Stimulated activated CD4-positive, alpha-beta T cell treated with anti-CD3 and anti-CD28 coated beads, Interleukin-4, amount 100 ng/mL, for 24 hours (primary cell): ENCODE measurements around the gene QPRT.
"Not testable (repeated sequence)": the region's sequence is repeated elsewhere in the genome, so short reads cannot be mapped to it uniquely, and the experiment has no call there.

Experiments
- DNase-seq: peaks from one replicate; pipeline ENCODE4 v3.0.0-alpha.2; 2020

The QPRT gene

DNA sequence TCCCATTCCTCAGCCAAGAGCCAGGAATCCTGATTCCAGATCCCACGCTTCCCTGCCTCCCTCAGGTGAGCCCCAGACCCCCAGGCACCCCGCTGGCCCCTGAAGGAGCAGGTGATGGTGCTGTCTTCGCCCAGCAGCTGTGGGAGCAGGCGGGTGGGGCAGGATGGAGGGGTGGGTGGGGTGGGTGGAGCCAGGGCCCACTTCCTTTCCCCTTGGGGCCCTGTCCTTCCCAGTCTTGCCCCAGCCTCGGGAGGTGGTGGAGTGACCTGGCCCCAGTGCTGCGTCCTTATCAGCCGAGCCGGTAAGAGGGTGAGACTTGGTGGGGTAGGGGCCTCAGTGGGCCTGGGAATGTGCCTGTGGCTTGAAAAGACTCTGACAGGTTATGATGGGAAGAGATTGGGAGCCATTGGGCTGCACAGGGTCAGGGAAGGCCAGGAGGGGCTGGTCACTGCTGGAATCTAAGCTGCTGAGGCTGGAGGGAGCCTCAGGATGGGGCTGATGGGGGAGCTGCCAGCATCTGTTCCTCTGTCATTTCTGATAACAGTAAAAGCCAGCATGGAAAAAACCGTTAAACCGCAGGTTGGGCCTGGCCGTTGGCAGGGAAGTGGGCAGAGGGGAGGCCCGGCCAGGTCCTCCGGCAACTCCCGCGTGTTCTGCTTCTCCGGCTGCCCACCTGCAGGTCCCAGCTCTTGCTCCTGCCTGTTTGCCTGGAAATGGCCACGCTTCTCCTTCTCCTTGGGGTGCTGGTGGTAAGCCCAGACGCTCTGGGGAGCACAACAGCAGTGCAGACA, 15.8 kb upstream of the QPRT start, which contains the start of gene SPN:
Gene SPN (plus strand): TSS at position 232 of the 791 bp plus-strand sequence. CDS start 482 bp downstream, at position 714.
- peak; percentile 17 for DNase-seq

- DNase-seq: peak; percentile 31
Observed at GRCh38 chr16:29663807-29664090, 15.2 kb upstream of the QPRT start.

DNA sequence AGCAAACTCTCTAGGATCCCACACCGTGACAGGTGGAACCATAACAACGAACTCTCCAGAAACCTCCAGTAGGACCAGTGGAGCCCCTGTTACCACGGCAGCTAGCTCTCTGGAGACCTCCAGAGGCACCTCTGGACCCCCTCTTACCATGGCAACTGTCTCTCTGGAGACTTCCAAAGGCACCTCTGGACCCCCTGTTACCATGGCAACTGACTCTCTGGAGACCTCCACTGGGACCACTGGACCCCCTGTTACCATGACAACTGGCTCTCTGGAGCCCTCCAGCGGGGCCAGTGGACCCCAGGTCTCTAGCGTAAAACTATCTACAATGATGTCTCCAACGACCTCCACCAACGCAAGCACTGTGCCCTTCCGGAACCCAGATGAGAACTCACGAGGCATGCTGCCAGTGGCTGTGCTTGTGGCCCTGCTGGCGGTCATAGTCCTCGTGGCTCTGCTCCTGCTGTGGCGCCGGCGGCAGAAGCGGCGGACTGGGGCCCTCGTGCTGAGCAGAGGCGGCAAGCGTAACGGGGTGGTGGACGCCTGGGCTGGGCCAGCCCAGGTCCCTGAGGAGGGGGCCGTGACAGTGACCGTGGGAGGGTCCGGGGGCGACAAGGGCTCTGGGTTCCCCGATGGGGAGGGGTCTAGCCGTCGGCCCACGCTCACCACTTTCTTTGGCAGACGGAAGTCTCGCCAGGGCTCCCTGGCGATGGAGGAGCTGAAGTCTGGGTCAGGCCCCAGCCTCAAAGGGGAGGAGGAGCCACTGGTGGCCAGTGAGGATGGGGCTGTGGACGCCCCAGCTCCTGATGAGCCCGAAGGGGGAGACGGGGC, 14.7 kb upstream of the QPRT start:
- peak; percentile 50 for DNase-seq

GRCh38 chr16:29665294-29666077, 13.5 kb upstream of the QPRT start:
- DNase-seq: peak; percentile 27

GRCh38 chr16:29667322-29667610, 11.7 kb upstream of the QPRT start:
- DNase-seq: not testable (repeated sequence)

- no peak for DNase-seq
Observed at GRCh38 chr16:29667755-29668154, 11.2 kb upstream of the QPRT start.

GRCh38 chr16:29668267-29668666, 10.7 kb upstream of the QPRT start:
- DNase-seq: no peak

- no peak for DNase-seq
Observed at GRCh38 chr16:29673501-29673900, 5.5 kb upstream of the QPRT start.

DNA sequence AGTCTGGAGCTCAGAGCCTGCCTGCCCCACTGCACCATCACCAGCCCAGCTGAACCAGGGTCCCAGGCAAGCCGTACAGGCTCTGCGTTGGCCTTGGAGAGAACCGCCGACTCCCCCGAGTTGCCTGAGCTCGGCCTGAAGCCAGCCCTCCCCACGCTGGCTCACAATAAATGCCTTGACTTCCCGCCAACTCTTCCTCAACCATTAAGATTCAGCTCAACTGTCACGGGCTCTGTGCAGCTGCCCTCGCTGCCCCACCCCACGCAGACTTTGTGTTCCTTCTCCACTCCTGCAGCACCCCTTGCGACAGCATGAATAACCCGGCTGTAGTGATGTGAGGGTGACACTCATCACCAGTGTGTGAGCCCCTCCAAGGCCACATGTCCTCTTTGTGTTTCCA, 4.8 kb upstream of the QPRT start:
- DNase-seq: no peak

- DNase-seq: no peak
Observed at GRCh38 chr16:29675811-29676643, 3.0 kb upstream of the QPRT start.

GRCh38 chr16:29676989-29677785, 1.8 kb upstream of the QPRT start:
- no peak for DNase-seq

GRCh38 chr16:29680180-29680598, 1.2 kb downstream of the QPRT start:
- no peak for DNase-seq

- no peak for DNase-seq
Observed at GRCh38 chr16:29683543-29684090, 4.6 kb downstream of the QPRT start.

DNA sequence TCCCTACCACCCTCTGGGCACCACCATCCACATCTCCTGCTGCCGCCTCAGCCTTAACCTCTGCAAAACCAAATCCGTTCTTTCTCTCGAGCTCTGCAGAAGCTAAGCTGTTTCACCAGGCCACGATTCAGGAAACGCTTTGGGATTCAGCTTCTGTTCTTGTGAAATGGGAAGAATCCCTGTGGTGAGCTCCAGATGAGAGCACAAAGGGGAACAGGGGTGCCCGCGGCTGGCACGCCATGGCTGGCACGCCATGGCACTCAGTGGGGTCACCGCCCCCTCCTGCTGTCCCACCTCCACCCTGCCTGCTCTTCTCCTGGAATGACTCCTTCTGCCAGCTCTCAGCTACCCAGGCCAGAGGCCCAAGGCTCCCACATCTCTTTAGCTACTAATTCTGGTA, 5.7 kb downstream of the QPRT start:
- no peak for DNase-seq

- DNase-seq: no peak
Observed at GRCh38 chr16:29686740-29687332, 7.9 kb downstream of the QPRT start.

DNA sequence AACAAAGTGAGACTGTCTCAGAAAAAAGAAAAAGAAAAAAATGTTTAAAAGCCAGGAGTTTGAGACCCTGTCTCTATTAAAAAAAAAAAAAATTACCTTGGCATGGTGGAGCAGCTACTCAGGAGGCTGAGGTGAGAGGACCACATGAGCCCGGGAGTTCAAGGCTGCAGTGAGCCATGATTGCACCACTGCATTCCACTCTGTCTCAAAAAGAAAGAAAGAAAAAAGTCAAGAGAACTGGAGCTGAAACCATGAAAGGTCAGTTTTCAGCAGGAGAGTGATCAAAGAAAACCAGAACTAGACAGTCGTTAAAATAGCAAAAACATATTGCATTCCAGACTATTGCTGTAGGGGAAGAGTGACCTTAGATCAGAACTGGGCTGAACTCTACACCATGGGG, 8.8 kb downstream of the QPRT start:
- DNase-seq: no peak

- no peak for DNase-seq
Observed at GRCh38 chr16:29688172-29688571, 9.2 kb downstream of the QPRT start.

- DNase-seq: not testable (repeated sequence)
Observed at GRCh38 chr16:29689490-29690351, 10.7 kb downstream of the QPRT start.

DNA sequence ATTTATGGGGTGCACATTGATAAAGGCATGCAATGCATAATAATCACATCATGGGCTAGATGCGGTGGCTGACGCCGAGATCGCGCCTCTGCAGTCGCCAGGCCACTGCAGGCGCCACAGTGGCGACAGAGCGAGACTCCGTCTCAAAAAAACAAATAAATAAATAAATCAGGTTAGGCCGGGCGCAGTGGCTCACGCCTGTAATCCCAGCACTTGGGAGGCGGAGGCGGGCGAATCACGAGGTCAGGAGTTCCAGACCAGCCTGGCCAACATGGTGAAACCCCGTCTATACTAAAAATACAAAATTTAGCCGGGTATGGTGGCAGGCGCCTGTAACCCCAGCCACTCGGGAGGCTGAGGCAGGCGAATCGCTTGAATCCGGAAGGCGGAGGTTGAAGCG, 13.6 kb downstream of the QPRT start:
- DNase-seq: not testable (repeated sequence)
